DND-41 (cell line): ENCODE measurements around the gene MANBA.
"Not testable (repeated sequence)": the region's sequence is repeated elsewhere in the genome, so short reads cannot be mapped to it uniquely, and the experiment has no call there.

Source experiments
- ATAC-seq: fragments of 200-7000 bp; cut with Tn5 transposase; 3 replicates; pipeline ENCODE4 v1.9.1; 2021; ENCODE audit warnings: low read depth; ENCODE audit not compliant: insufficient read depth
- DNase-seq: peaks from one replicate; pipeline ENCODE4 v3.0.0-alpha.2; 2020
- H2AFZ ChIP-seq: 2 replicates; pipeline ENCODE4 v1.6.0; 2012; ENCODE audit warnings: low read depth, low read length
- H3K27ac ChIP-seq: 2 replicates; pipeline ENCODE4 v1.5.1; 2012; ENCODE audit warnings: low read length, inconsistent platforms
- H3K27me3 ChIP-seq: fragments of 200-600 bp; sonication (generic); 2 replicates; pipeline ENCODE4 v1.6.0; 2012; ENCODE audit warnings: low read length, mild to moderate bottlenecking, inconsistent platforms; ENCODE audit not compliant: insufficient read depth, poor library complexity
- H3K36me3 ChIP-seq: 2 replicates; pipeline ENCODE4 v1.5.1; 2012; ENCODE audit warnings: low read length, inconsistent platforms; ENCODE audit not compliant: insufficient read depth
- H3K4me1 ChIP-seq: 2 replicates; pipeline ENCODE4 v1.5.1; 2012; ENCODE audit warnings: mild to moderate bottlenecking, low read length; ENCODE audit not compliant: insufficient read depth
- H3K4me2 ChIP-seq: 2 replicates; pipeline ENCODE4 v1.6.0; 2012; ENCODE audit warnings: mild to moderate bottlenecking, moderate library complexity, low read length, inconsistent platforms; ENCODE audit not compliant: insufficient read depth
- H3K4me3 ChIP-seq, 2 experiments: fragments of 200-600 bp in 1 of 2; shearing (Covaris generic) in 1 of 2; 2 replicates each; pipeline ENCODE4 v1.5.1; 2012 to 2016; ENCODE audit warnings: inconsistent platforms in 2 of 2, low read length in 2 of 2, mild to moderate bottlenecking in 2 of 2, low read depth in 1 of 2, moderate library complexity in 1 of 2
- H3K79me2 ChIP-seq: 2 replicates; pipeline ENCODE4 v1.6.0; 2012; ENCODE audit warnings: low read length, inconsistent platforms; ENCODE audit not compliant: insufficient read depth
- H3K9ac ChIP-seq: 2 replicates; pipeline ENCODE4 v1.6.0; 2012; ENCODE audit warnings: low read depth, mild to moderate bottlenecking, inconsistent platforms, low read length, moderate library complexity
- H3K9me3 ChIP-seq: 2 replicates; pipeline ENCODE4 v1.5.1; 2012; ENCODE audit warnings: low read length, moderate library complexity, mild to moderate bottlenecking, inconsistent platforms; ENCODE audit not compliant: insufficient read depth, severe bottlenecking
- H4K20me1 ChIP-seq: 2 replicates; pipeline ENCODE4 v1.6.0; 2012; ENCODE audit warnings: low read length; ENCODE audit not compliant: insufficient read depth
- EZH2 ChIP-seq: IDR thresholded peaks from 3 replicates; pipeline ENCODE4 v1.6.1; 2012; ENCODE audit warnings: borderline replicate concordance, low read depth, mild to moderate bottlenecking, moderate library complexity, low read length, inconsistent platforms; ENCODE audit not compliant: severe bottlenecking
- TF ChIP-seq, protein P1 (sequence below): IDR thresholded peaks from 2 replicates; pipeline ENCODE4 v1.5.1; 2012; ENCODE audit warnings: borderline replicate concordance, low read length, moderate library complexity, mild to moderate bottlenecking; ENCODE audit not compliant: poor library complexity, severe bottlenecking; ENCODE audit errors: extremely low read depth

The MANBA gene

GRCh38 chr4:102725229-102725628, 35.5 kb downstream of the MANBA start:
- Histone ChIP-seq H4K20me1 (no peaks in the 10 kb centered on the region), H3K9me3 (peaks cover under 1% of the 10 kb centered on the region), H3K9ac (no peak overlapping the region), H3K36me3 (peaks cover 4% of the 10 kb centered on the region; the same call in 1 of the 2 replicates), H3K79me2 (no peaks in the 10 kb centered on the region), H3K27ac (no peak overlapping the region), H2AFZ (no peak overlapping the region), H3K4me1 (no peaks in the 10 kb centered on the region), H3K27me3 (no peaks in the 10 kb centered on the region), H3K4me3 (no peak overlapping the region), H3K4me2 (no peak overlapping the region)
- DNase-seq (no peak), ATAC-seq (no peak)
- no peak for TF ChIP-seq EZH2
- TF ChIP-seq, protein P1, sequence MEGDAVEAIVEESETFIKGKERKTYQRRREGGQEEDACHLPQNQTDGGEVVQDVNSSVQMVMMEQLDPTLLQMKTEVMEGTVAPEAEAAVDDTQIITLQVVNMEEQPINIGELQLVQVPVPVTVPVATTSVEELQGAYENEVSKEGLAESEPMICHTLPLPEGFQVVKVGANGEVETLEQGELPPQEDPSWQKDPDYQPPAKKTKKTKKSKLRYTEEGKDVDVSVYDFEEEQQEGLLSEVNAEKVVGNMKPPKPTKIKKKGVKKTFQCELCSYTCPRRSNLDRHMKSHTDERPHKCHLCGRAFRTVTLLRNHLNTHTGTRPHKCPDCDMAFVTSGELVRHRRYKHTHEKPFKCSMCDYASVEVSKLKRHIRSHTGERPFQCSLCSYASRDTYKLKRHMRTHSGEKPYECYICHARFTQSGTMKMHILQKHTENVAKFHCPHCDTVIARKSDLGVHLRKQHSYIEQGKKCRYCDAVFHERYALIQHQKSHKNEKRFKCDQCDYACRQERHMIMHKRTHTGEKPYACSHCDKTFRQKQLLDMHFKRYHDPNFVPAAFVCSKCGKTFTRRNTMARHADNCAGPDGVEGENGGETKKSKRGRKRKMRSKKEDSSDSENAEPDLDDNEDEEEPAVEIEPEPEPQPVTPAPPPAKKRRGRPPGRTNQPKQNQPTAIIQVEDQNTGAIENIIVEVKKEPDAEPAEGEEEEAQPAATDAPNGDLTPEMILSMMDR: no peak

- H3K4me1 ChIP-seq: no peaks in the 10 kb centered on the region
- no peaks in the 10 kb centered on the region for H4K20me1 ChIP-seq
- peaks cover 12% of the 10 kb centered on the region; the same call in 1 of the 2 replicates for H3K36me3 ChIP-seq
These were observed 37.3 kb downstream of the MANBA start for GRCh38 chr4:102723511-102723910.

GRCh38 chr4:102722740-102723139, 38.0 kb downstream of the MANBA start:
- Histone ChIP-seq H3K4me3 (no peak overlapping the region), H3K4me1 (no peaks in the 10 kb centered on the region), H3K9me3 (peaks cover 3% of the 10 kb centered on the region), H3K27ac (no peak overlapping the region), H3K4me2 (no peak overlapping the region), H3K36me3 (peaks cover 12% of the 10 kb centered on the region; the same call in 1 of the 2 replicates), H2AFZ (no peak overlapping the region), H3K79me2 (no peaks in the 10 kb centered on the region), H3K9ac (no peak overlapping the region), H4K20me1 (no peaks in the 10 kb centered on the region), H3K27me3 (no peaks in the 10 kb centered on the region)
- ATAC-seq (no peak), DNase-seq (no peak)
- TF ChIP-seq EZH2: no peak
- TF ChIP-seq, protein P1: no peak

More at GRCh38 chr4:102723511-102723910, 37.3 kb downstream of the MANBA start:
- DNase-seq: no peak
- Histone ChIP-seq H3K4me3 (no peak overlapping the region), H3K27ac (no peak overlapping the region), H3K9ac (no peak overlapping the region), H3K4me2 (no peak overlapping the region), H2AFZ (no peak overlapping the region), H3K27me3 (no peaks in the 10 kb centered on the region), H3K79me2 (no peaks in the 10 kb centered on the region), H3K9me3 (peaks cover 3% of the 10 kb centered on the region)
- ATAC-seq: no peak
- no peak for TF ChIP-seq EZH2
- TF ChIP-seq, protein P1: no peak

DNA sequence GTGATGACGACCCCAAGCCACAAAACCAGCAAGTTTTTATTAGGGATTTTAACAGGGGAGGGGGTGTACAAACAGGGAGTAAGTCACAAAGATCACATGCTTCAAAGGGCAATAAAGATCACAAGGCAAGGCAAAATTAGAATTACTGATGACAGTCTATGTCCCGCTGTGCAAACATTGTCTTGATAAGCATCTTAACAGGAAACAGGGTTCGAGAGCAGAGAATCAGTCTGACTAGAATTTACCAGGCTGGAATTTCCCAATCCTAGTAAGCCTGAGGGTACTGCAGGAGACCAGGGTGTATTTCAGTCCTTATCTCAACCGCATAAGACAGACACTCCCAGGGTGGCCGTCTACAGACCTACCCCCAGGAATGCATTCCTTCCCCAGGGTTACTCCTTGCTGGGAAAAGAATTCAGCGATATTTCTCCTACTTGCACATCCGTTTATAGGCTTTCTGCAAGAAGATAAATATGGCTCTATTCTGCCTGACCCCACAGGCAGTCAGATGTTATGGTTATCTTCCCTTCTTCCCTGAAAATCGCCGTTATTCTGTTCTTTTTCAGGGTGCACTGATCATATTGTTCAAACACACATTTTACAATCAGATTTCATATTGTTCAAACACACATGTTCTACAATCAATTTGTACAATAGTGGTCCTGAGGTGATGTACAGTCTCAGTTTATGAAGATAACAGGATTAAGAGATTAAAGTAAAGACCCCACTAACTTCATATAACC, 41.8 kb downstream of the MANBA start:
- not testable (repeated sequence) for H3K4me2 ChIP-seq

More for the DNA sequence above, 41.8 kb downstream of the MANBA start:
- H3K36me3 ChIP-seq: peaks cover 12% of the 10 kb centered on the region; the same call in 1 of the 2 replicates
- not testable (repeated sequence) for H3K79me2 ChIP-seq, H4K20me1 ChIP-seq, H3K9me3 ChIP-seq, H3K4me1 ChIP-seq, H2AFZ ChIP-seq, DNase-seq, H3K9ac ChIP-seq, ATAC-seq, H3K4me3 ChIP-seq, H3K27ac ChIP-seq, H3K27me3 ChIP-seq
